Mesendoderm (in vitro differentiated cells): ENCODE measurements around the gene PLK4. TPM values are rescaled to one million over a fixed set of nuclear protein-coding genes. Genes with fewer than 3 reads are reported as not detected.
A peak's percentile ranks its signal among the peaks of the same experiment; 100 is the strongest.

Experiments used
- DNase-seq: peaks from one replicate; pipeline ENCODE4 v3.0.0; 2013
- H2AK5ac ChIP-seq: 2 replicates; pipeline ENCODE4 v1.6.1; 2013; ENCODE audit warnings: low read length, inconsistent platforms
- H2BK120ac ChIP-seq: 2 replicates; pipeline ENCODE4 v1.6.1; 2013; ENCODE audit warnings: low read depth, mild to moderate bottlenecking, low read length, moderate library complexity, mixed read lengths
- H2BK15ac ChIP-seq: replicated peaks from 2 replicates; pipeline ENCODE4 v1.6.1; 2013; ENCODE audit warnings: low read depth, mild to moderate bottlenecking, moderate library complexity
- H2BK5ac ChIP-seq: 2 replicates; pipeline ENCODE4 v1.6.1; 2013; ENCODE audit warnings: low read length, inconsistent platforms
- H3K18ac ChIP-seq: 2 replicates; pipeline ENCODE4 v1.6.1; 2013; ENCODE audit warnings: mild to moderate bottlenecking, low read length, mixed read lengths
- H3K23ac ChIP-seq: one replicate; pipeline ENCODE4 v1.6.1; 2013; ENCODE audit warnings: low read length
- H3K27ac ChIP-seq: 2 replicates; pipeline ENCODE4 v1.5.1; 2013; ENCODE audit warnings: low read depth, mild to moderate bottlenecking, inconsistent platforms, low read length, moderate library complexity
- H3K27me3 ChIP-seq: 2 replicates; pipeline ENCODE4 v1.6.1; 2013; ENCODE audit warnings: low read length, control low read depth, mild to moderate bottlenecking, inconsistent platforms; ENCODE audit not compliant: insufficient read depth, poor library complexity
- H3K36me3 ChIP-seq: 2 replicates; pipeline ENCODE4 v1.6.1; 2013; ENCODE audit warnings: low read length, inconsistent platforms; ENCODE audit not compliant: control insufficient read depth, insufficient read depth
- H3K4ac ChIP-seq: one replicate; pipeline ENCODE4 v1.6.1; 2013; ENCODE audit warnings: low read depth, mild to moderate bottlenecking, low read length, moderate library complexity
- H3K4me1 ChIP-seq: 2 replicates; pipeline ENCODE4 v1.6.1; 2013; ENCODE audit warnings: low read depth, low read length, inconsistent platforms; ENCODE audit not compliant: control insufficient read depth
- H3K4me2 ChIP-seq: 2 replicates; pipeline ENCODE4 v1.6.1; 2013; ENCODE audit warnings: low read length
- H3K4me3 ChIP-seq: 2 replicates; pipeline ENCODE4 v1.5.1; 2013; ENCODE audit warnings: mild to moderate bottlenecking, low read length
- H3K56ac ChIP-seq: one replicate; pipeline ENCODE4 v1.6.1; 2013; ENCODE audit warnings: low read length
- H3K79me1 ChIP-seq: 2 replicates; pipeline ENCODE4 v1.6.1; 2013; ENCODE audit warnings: low read length, inconsistent platforms
- H3K79me2 ChIP-seq: 2 replicates; pipeline ENCODE4 v1.6.1; 2013; ENCODE audit warnings: mild to moderate bottlenecking, low read length; ENCODE audit not compliant: control insufficient read depth, insufficient read depth
- H3K9ac ChIP-seq: 2 replicates; pipeline ENCODE4 v1.6.1; 2013; ENCODE audit warnings: low read length, inconsistent platforms
- H4K5ac ChIP-seq: one replicate; pipeline ENCODE4 v1.6.1; 2013; ENCODE audit warnings: low read length
- H4K8ac ChIP-seq: one replicate; pipeline ENCODE4 v1.6.1; 2013; ENCODE audit warnings: low read depth, mild to moderate bottlenecking, control low read depth, low read length, moderate library complexity
- WGBS: extraction: QIAGEN DNeasy Blood & Tissue Kit; methylation state at CpG from one replicate; pipeline ENCODE4 v1.1.7; 2013; ENCODE audit warnings: low lambda C conversion rate, missing lambda C conversion rate; ENCODE audit not compliant: insufficient coverage; ENCODE audit errors: extremely low coverage; 5-methylcytosine and 5-hydroxymethylcytosine counted together
- polyA plus RNA-seq, 2 experiments: library from polyadenylated mRNA; stranded (reverse); fragments of 200-250 nt; gene quantifications; one replicate each; pipeline ENCODE4 v1.2.3, GENCODE V29; 2013

Gene PLK4
- polyA plus RNA-seq (2013, experiment 1 of 2) = 31.1 TPM
- polyA plus RNA-seq (2013, experiment 2 of 2) = 31.7 TPM

- H2BK120ac ChIP-seq = peak within 1 kb of the TSS; percentile 66
- peak within 1 kb of the TSS; percentile 98 for H3K4me3 ChIP-seq
- peak within 1 kb of the TSS; percentile 96 for H3K18ac ChIP-seq
- WGBS = no CpG with 5 or more reads among the region's 70 CpGs
- H3K36me3 ChIP-seq = peaks cover 4% of the 10 kb centered on the region
- H2BK15ac ChIP-seq = no peak within 1 kb of the TSS
- peak within 1 kb of the TSS; percentile 100 for H3K56ac ChIP-seq
- no peaks in the 10 kb centered on the region for H3K4me1 ChIP-seq
- H3K27me3 ChIP-seq = no peaks in the 10 kb centered on the region
- peak within 1 kb of the TSS; percentile 87 for H4K5ac ChIP-seq
- no peaks in the 10 kb centered on the region for H3K79me1 ChIP-seq
- peak within 1 kb of the TSS; percentile 98 for H3K4ac ChIP-seq
- no peak within 1 kb of the TSS for H2AK5ac ChIP-seq
- DNase-seq = peak; percentile 99
- H3K23ac ChIP-seq = peak within 1 kb of the TSS; percentile 80
- peak within 1 kb of the TSS; percentile 88 for H4K8ac ChIP-seq
- peak within 1 kb of the TSS; percentile 93 for H3K4me2 ChIP-seq
- peak within 1 kb of the TSS; percentile 99 for H3K27ac ChIP-seq
- peak within 1 kb of the TSS; percentile 100 for H3K9ac ChIP-seq
- peak within 1 kb of the TSS; percentile 99 for H2BK5ac ChIP-seq
- peaks cover 2% of the 10 kb centered on the region for H3K79me2 ChIP-seq
These were observed at the start of gene PLK4 for GRCh38 chr4:127880763-127881562. Gene PLK4, plus strand, starts transcription at chr4:127880893. Its CDS starts 242 bp downstream, at chr4:127881135.

DNA sequence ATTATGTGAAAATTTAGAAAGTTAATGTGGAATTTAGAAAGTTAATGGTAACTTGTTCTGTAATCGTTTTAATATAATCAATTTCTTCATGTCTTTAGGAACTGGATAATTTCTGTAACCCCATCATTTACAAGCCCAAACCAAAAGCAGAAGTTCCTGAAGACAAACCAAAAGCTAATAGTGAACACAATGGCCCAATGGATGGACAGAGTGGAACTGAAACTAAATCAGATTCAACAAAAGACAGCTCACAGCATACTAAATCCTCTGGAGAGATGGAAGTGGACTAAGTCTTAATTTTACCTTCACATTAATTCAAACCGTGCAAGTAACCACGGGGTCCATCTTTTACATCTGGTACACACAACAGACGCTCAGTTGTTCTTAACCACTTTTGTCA, 48.1 kb upstream of the PLK4 start:
- no peak overlapping the region for H2BK5ac ChIP-seq
- no peak for DNase-seq
- H4K8ac ChIP-seq = no peak overlapping the region
- no peak overlapping the region for H3K18ac ChIP-seq
- no peak overlapping the region for H3K4ac ChIP-seq
- H3K9ac ChIP-seq = no peak overlapping the region
- no peak overlapping the region for H3K56ac ChIP-seq
- H3K4me3 ChIP-seq = no peak overlapping the region
- no peak overlapping the region for H2BK15ac ChIP-seq
- H2AK5ac ChIP-seq = no peak overlapping the region
- no peaks in the 10 kb centered on the region for H3K27me3 ChIP-seq
- H3K27ac ChIP-seq = no peak overlapping the region
- no peak overlapping the region for H3K4me2 ChIP-seq
- WGBS = 100% methylated on average over 1 of the region's 4 CpGs
- no peak overlapping the region for H3K23ac ChIP-seq
- H3K79me2 ChIP-seq = no peaks in the 10 kb centered on the region
- no peaks in the 10 kb centered on the region for H3K79me1 ChIP-seq
- no peak overlapping the region for H4K5ac ChIP-seq
- H3K4me1 ChIP-seq = no peaks in the 10 kb centered on the region
- no peak overlapping the region for H2BK120ac ChIP-seq
- no peaks in the 10 kb centered on the region for H3K36me3 ChIP-seq

DNA sequence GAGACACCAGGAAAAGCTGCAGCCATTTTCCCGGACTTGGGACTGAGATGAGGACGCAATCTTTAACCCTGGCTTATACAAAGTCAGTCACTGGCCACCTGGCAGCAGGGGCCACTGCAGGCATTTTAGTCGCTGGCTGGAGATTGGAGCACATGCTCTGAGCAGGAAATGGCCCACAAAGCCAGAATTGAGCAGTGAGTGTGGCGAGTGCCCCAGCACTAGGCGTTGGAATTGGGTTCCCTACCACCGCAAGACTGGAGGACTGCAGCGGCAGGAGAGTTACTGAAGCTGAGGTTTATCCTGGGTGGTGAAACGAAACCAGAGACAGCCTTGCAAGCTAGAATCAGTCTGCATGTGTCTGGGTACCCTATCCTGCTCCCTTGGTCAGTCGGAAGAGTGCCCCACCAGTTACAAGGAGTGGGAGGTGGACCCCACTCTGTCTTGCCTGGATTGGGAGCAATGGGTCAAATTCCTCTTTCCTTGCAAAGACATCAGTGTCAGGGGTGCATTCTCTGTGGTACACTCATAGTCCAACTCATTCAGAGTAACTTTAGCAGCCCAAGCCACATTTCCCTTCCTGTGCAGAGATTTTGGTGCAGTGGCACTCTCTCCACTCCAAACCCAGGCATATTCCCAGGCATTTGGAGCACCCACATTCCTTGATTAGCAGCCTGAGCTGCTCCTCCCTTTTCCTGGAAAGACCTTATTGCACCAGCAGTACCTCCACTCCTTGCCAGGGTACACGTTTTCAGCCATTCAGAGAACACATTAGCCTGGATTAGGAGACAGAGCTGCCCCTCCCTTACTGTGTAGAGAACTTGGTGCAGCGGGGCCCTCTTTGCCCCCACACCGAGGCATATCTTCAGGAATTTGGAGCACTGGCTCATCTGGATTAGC, 36.7 kb upstream of the PLK4 start:
- no peak overlapping the region for H2BK120ac ChIP-seq
- peak overlapping the region; percentile 5 for H3K56ac ChIP-seq
- no peak overlapping the region for H2AK5ac ChIP-seq
- H3K9ac ChIP-seq = no peak overlapping the region
- H3K27me3 ChIP-seq = no peaks in the 10 kb centered on the region
- no peak overlapping the region for H3K4me3 ChIP-seq
- no peak overlapping the region for H2BK15ac ChIP-seq
- H3K36me3 ChIP-seq = no peaks in the 10 kb centered on the region
- H3K79me1 ChIP-seq = no peaks in the 10 kb centered on the region
- no CpG with 5 or more reads among the region's 12 CpGs for WGBS
- no peak overlapping the region for H3K4me2 ChIP-seq
- H4K8ac ChIP-seq = no peak overlapping the region
- no peak overlapping the region for H3K27ac ChIP-seq
- H3K18ac ChIP-seq = no peak overlapping the region
- peaks cover 4% of the 10 kb centered on the region for H3K4me1 ChIP-seq
- no peak overlapping the region for H3K4ac ChIP-seq
- no peaks in the 10 kb centered on the region for H3K79me2 ChIP-seq
- no peak overlapping the region for H2BK5ac ChIP-seq
- H4K5ac ChIP-seq = no peak overlapping the region
- H3K23ac ChIP-seq = no peak overlapping the region
- DNase-seq = peak; percentile 28

GRCh38 chr4:127844601-127845116, 36.0 kb upstream of the PLK4 start:
- H3K9ac ChIP-seq = no peak overlapping the region
- H2BK5ac ChIP-seq = no peak overlapping the region
- H3K79me2 ChIP-seq = no peaks in the 10 kb centered on the region
- no peak overlapping the region for H2BK15ac ChIP-seq
- H3K4me1 ChIP-seq = peaks cover 4% of the 10 kb centered on the region
- DNase-seq = peak; percentile 59
- no peak overlapping the region for H2AK5ac ChIP-seq
- no peak overlapping the region for H4K8ac ChIP-seq
- H4K5ac ChIP-seq = no peak overlapping the region
- no peaks in the 10 kb centered on the region for H3K27me3 ChIP-seq
- H3K4ac ChIP-seq = no peak overlapping the region
- no peaks in the 10 kb centered on the region for H3K79me1 ChIP-seq
- no peak overlapping the region for H3K4me3 ChIP-seq
- no peak overlapping the region for H2BK120ac ChIP-seq
- H3K27ac ChIP-seq = no peak overlapping the region
- no peak overlapping the region for H3K23ac ChIP-seq
- no CpG with 5 or more reads among the region's 5 CpGs for WGBS
- no peak overlapping the region for H3K56ac ChIP-seq
- no peaks in the 10 kb centered on the region for H3K36me3 ChIP-seq
- H3K18ac ChIP-seq = no peak overlapping the region
- H3K4me2 ChIP-seq = no peak overlapping the region

GRCh38 chr4:127846061-127846460, 34.6 kb upstream of the PLK4 start:
- H4K8ac ChIP-seq = no peak overlapping the region
- H3K23ac ChIP-seq = no peak overlapping the region
- H3K79me2 ChIP-seq = no peaks in the 10 kb centered on the region
- no peak overlapping the region for H2BK120ac ChIP-seq
- no peak overlapping the region for H3K27ac ChIP-seq
- H3K4me1 ChIP-seq = peaks cover 4% of the 10 kb centered on the region
- H3K18ac ChIP-seq = no peak overlapping the region
- no peak overlapping the region for H2BK5ac ChIP-seq
- no peak overlapping the region for H2BK15ac ChIP-seq
- H3K9ac ChIP-seq = no peak overlapping the region
- no peak overlapping the region for H3K56ac ChIP-seq
- H3K79me1 ChIP-seq = no peaks in the 10 kb centered on the region
- H2AK5ac ChIP-seq = no peak overlapping the region
- H3K4me3 ChIP-seq = no peak overlapping the region
- no peaks in the 10 kb centered on the region for H3K27me3 ChIP-seq
- no peaks in the 10 kb centered on the region for H3K36me3 ChIP-seq
- H3K4ac ChIP-seq = no peak overlapping the region
- no peak overlapping the region for H3K4me2 ChIP-seq
- peak; percentile 95 for DNase-seq
- no peak overlapping the region for H4K5ac ChIP-seq
